Upper lobe of left lung (tissue), 4 donors: ENCODE results near the gene PCDHGA2.

Source experiments
- EP300 ChIP-seq, 4 donors: sonication (generic); formaldehyde crosslinking; IDR thresholded peaks; one replicate each; pipeline ENCODE4 v1.5.1; 2017; ENCODE audit warnings: antibody characterized with exemption in 4 of 4, control low read depth in 2 of 4
- POLR2A ChIP-seq, 4 donors: fragments of 450-650 bp; IDR thresholded peaks; one replicate each; pipeline ENCODE4 v1.5.1; 2016 to 2017; ENCODE audit warnings: antibody characterized with exemption in 4 of 4, mild to moderate bottlenecking in 2 of 4
- TF ChIP-seq, protein P1 (sequence below), 6 experiments: fragments of 450-650 bp in 4 of 6; fragments of 200-600 bp in 2 of 6; sonication (generic) in 2 of 6; IDR thresholded peaks; one replicate each; pipeline ENCODE4 v1.5.1; 2016 to 2019; ENCODE audit warnings: antibody characterized with exemption in 6 of 6

DNA sequence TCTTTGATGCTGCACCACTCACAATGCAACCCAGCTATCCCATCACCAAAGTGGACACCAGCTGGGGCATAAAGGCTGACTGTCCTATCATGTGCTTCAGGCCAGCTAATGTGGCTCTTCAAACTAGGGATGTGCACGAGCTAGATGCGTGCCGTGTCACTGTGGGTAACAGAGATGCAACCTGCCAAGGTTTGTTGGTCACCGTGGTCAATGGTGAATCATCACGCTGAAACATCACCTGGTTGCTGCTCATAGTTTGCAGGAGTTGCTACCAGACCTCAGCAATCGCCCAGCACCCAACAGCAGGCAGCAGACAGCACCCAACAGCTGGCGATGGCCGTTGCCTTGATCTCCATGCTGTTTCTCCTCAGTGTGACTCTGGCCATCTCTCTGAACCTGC, 10.3 kb upstream of the PCDHGA2 start:
- TF ChIP-seq EP300 (IDR thresholded peaks at IDR 0.05), result no peak
- no peak for TF ChIP-seq POLR2A (IDR thresholded peaks at IDR 0.05)
- TF ChIP-seq, protein P1, sequence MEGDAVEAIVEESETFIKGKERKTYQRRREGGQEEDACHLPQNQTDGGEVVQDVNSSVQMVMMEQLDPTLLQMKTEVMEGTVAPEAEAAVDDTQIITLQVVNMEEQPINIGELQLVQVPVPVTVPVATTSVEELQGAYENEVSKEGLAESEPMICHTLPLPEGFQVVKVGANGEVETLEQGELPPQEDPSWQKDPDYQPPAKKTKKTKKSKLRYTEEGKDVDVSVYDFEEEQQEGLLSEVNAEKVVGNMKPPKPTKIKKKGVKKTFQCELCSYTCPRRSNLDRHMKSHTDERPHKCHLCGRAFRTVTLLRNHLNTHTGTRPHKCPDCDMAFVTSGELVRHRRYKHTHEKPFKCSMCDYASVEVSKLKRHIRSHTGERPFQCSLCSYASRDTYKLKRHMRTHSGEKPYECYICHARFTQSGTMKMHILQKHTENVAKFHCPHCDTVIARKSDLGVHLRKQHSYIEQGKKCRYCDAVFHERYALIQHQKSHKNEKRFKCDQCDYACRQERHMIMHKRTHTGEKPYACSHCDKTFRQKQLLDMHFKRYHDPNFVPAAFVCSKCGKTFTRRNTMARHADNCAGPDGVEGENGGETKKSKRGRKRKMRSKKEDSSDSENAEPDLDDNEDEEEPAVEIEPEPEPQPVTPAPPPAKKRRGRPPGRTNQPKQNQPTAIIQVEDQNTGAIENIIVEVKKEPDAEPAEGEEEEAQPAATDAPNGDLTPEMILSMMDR (IDR thresholded peaks at IDR 0.05), result no peak
